Neural cell (in vitro differentiated cells): ENCODE data around the gene TRPC4AP.

Source experiments
- EP300 ChIP-seq: fragments of 450-650 bp; conservative IDR thresholded peaks from 2 replicates; pipeline ENCODE4 v1.6.1; 2014; ENCODE audit warnings: antibody characterized with exemption, mild to moderate bottlenecking, moderate library complexity; ENCODE audit not compliant: poor library complexity, severe bottlenecking
- EZH2 ChIP-seq: fragments of 200-600, 300-800 bp; shearing (Covaris generic), sonication (generic); IDR thresholded peaks from 2 replicates; pipeline ENCODE4 v1.6.1; 2014; ENCODE audit warnings: antibody characterized with exemption, low read length, borderline replicate concordance, mild to moderate bottlenecking; ENCODE audit not compliant: insufficient read depth, poor library complexity, severe bottlenecking
- MXI1 ChIP-seq: fragments of 450-650 bp; conservative IDR thresholded peaks from 2 replicates; pipeline ENCODE4 v1.6.1; 2014; ENCODE audit warnings: antibody characterized with exemption, mild to moderate bottlenecking; ENCODE audit not compliant: poor library complexity, severe bottlenecking
- POLR2AphosphoS5 ChIP-seq: IDR thresholded peaks from 2 replicates; pipeline ENCODE4 v1.6.1; 2012
- RAD21 ChIP-seq: fragments of 450-650 bp; conservative IDR thresholded peaks from 2 replicates; pipeline ENCODE4 v1.6.1; 2014; ENCODE audit warnings: antibody characterized with exemption, mild to moderate bottlenecking, moderate library complexity
- SMC3 ChIP-seq: fragments of 450-650 bp; conservative IDR thresholded peaks from 2 replicates; pipeline ENCODE4 v1.6.1; 2014; ENCODE audit warnings: antibody characterized with exemption, mild to moderate bottlenecking, moderate library complexity; ENCODE audit not compliant: poor library complexity
- TF ChIP-seq, protein P1 (sequence below): fragments of 450-650 bp; IDR thresholded peaks from 2 replicates; pipeline ENCODE4 v1.5.1; 2014; ENCODE audit warnings: antibody characterized with exemption, mild to moderate bottlenecking, moderate library complexity; ENCODE audit not compliant: poor library complexity, severe bottlenecking
- TF ChIP-seq, protein P2 (sequence below): IDR thresholded peaks from 2 replicates; pipeline ENCODE4 v1.6.1; 2012; ENCODE audit warnings: borderline replicate concordance

DNA sequence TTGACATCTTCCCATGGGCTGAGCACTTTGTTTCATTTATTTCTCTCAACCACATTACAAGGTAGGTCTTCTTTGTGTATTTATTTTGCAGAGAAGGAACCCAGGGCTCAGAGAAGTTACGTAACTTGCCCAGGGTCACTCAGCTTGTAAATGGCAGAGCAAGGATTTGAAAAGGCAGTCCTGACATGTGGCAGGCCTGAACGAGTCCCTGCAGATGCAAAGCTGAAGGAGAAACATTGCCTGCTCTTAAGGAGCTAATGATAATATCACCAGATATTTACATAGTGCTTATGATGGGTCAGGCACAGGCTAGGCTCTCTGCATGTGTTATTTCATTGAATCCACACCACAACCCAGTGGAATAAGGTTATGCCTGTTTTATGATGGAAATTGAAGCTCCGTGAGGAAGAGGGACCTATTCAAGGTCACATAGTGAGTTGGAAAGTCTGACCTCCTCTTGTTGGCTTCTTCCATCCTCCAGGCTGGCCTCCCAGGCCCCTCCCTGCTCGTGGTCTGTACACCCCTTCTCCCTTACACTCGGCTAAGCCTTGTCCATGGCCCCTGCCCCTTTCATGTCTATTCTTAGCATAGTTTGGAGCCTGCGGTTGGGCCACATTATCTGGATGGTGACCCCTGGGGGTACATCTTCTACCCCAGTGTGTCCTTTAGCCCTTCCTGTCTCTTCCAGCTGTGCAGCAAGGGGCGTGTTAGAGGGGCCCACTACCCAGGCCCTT is 124.4 kb downstream of the TRPC4AP start:
- TF ChIP-seq EP300 (no peak), EZH2 (no peak), POLR2AphosphoS5 (no peak), RAD21 (no peak), MXI1 (no peak), SMC3 (no peak)
- TF ChIP-seq, protein P1, sequence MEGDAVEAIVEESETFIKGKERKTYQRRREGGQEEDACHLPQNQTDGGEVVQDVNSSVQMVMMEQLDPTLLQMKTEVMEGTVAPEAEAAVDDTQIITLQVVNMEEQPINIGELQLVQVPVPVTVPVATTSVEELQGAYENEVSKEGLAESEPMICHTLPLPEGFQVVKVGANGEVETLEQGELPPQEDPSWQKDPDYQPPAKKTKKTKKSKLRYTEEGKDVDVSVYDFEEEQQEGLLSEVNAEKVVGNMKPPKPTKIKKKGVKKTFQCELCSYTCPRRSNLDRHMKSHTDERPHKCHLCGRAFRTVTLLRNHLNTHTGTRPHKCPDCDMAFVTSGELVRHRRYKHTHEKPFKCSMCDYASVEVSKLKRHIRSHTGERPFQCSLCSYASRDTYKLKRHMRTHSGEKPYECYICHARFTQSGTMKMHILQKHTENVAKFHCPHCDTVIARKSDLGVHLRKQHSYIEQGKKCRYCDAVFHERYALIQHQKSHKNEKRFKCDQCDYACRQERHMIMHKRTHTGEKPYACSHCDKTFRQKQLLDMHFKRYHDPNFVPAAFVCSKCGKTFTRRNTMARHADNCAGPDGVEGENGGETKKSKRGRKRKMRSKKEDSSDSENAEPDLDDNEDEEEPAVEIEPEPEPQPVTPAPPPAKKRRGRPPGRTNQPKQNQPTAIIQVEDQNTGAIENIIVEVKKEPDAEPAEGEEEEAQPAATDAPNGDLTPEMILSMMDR = no peak
- TF ChIP-seq, protein P2, sequence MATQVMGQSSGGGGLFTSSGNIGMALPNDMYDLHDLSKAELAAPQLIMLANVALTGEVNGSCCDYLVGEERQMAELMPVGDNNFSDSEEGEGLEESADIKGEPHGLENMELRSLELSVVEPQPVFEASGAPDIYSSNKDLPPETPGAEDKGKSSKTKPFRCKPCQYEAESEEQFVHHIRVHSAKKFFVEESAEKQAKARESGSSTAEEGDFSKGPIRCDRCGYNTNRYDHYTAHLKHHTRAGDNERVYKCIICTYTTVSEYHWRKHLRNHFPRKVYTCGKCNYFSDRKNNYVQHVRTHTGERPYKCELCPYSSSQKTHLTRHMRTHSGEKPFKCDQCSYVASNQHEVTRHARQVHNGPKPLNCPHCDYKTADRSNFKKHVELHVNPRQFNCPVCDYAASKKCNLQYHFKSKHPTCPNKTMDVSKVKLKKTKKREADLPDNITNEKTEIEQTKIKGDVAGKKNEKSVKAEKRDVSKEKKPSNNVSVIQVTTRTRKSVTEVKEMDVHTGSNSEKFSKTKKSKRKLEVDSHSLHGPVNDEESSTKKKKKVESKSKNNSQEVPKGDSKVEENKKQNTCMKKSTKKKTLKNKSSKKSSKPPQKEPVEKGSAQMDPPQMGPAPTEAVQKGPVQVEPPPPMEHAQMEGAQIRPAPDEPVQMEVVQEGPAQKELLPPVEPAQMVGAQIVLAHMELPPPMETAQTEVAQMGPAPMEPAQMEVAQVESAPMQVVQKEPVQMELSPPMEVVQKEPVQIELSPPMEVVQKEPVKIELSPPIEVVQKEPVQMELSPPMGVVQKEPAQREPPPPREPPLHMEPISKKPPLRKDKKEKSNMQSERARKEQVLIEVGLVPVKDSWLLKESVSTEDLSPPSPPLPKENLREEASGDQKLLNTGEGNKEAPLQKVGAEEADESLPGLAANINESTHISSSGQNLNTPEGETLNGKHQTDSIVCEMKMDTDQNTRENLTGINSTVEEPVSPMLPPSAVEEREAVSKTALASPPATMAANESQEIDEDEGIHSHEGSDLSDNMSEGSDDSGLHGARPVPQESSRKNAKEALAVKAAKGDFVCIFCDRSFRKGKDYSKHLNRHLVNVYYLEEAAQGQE = no peak
